Measurements from ENCODE around the gene ADARB2.
"Not testable (repeated sequence)": the region's sequence is repeated elsewhere in the genome, so short reads cannot be mapped to it uniquely, and the experiment has no call there.

Gene ADARB2

GRCh38 chr10:1163831-1164230 is 573.5 kb downstream of the ADARB2 start:
- Histone ChIP-seq H3K27ac (replicated peaks) (no peak overlapping the region), H3K4me3 (replicated peaks; ENCODE audit: insufficient read depth, low read length) (no peak overlapping the region), H3K27me3 (ENCODE audit: insufficient read depth, poor library complexity, severe bottlenecking) (no peaks in the 10 kb centered on the region)
- DNase-seq (ENCODE audit: low read depth in 1 of 2, low spot score in 1 of 2), result no peak
- TF ChIP-seq REST (IDR thresholded peaks at IDR 0.05; ENCODE audit: insufficient replicate concordance, low read depth) (no peak), SPI1 (IDR thresholded peaks at IDR 0.05; ENCODE audit: borderline replicate concordance, low read depth) (no peak), POLR2AphosphoS5 (IDR thresholded peaks at IDR 0.05; ENCODE audit: low read depth) (no peak)

- Histone ChIP-seq H3K27ac (replicated peaks) (no peak overlapping the region), H3K4me3 (replicated peaks; ENCODE audit: insufficient read depth, low read length) (no peak overlapping the region), H3K27me3 (ENCODE audit: insufficient read depth, poor library complexity, severe bottlenecking) (no peaks in the 10 kb centered on the region)
- no peak for DNase-seq (ENCODE audit: low read depth in 1 of 2, low spot score in 1 of 2)
- TF ChIP-seq REST (IDR thresholded peaks at IDR 0.05; ENCODE audit: insufficient replicate concordance, low read depth) (no peak), POLR2AphosphoS5 (IDR thresholded peaks at IDR 0.05; ENCODE audit: low read depth) (no peak), SPI1 (IDR thresholded peaks at IDR 0.05; ENCODE audit: borderline replicate concordance, low read depth) (no peak), CTCF (IDR thresholded peaks at IDR 0.05; ENCODE audit: insufficient read depth, low read length) (no peak), GABPA (IDR thresholded peaks at IDR 0.05; ENCODE audit: low read depth) (no peak)
Observed at GRCh38 chr10:1163204-1163660, 574.1 kb downstream of the ADARB2 start.

- no peak overlapping the region for H3K27ac ChIP-seq (replicated peaks)
- no peak overlapping the region for H3K4me3 ChIP-seq (replicated peaks; ENCODE audit: insufficient read depth, low read length)
- TF ChIP-seq REST (IDR thresholded peaks at IDR 0.05; ENCODE audit: insufficient replicate concordance, low read depth) (no peak), GABPA (IDR thresholded peaks at IDR 0.05; ENCODE audit: low read depth) (no peak), POLR2AphosphoS5 (IDR thresholded peaks at IDR 0.05; ENCODE audit: low read depth) (no peak), CTCF (IDR thresholded peaks at IDR 0.05; ENCODE audit: insufficient read depth, low read length) (no peak), SPI1 (IDR thresholded peaks at IDR 0.05; ENCODE audit: borderline replicate concordance, low read depth) (no peak)
- no peak for DNase-seq (ENCODE audit: low read depth in 1 of 2, low spot score in 1 of 2)
- H3K27me3 ChIP-seq (ENCODE audit: insufficient read depth, poor library complexity, severe bottlenecking), result no peaks in the 10 kb centered on the region
Observed at GRCh38 chr10:1162481-1163203, 574.7 kb downstream of the ADARB2 start.

GRCh38 chr10:1161315-1161673 is 576.0 kb downstream of the ADARB2 start:
- DNase-seq (ENCODE audit: low read depth in 1 of 2, low spot score in 1 of 2); H3K27me3 ChIP-seq (ENCODE audit: insufficient read depth, poor library complexity, severe bottlenecking); H3K4me3 ChIP-seq (replicated peaks; ENCODE audit: insufficient read depth, low read length); H3K27ac ChIP-seq (replicated peaks): not testable (repeated sequence)

Measured in HL-60 (cell line).